Activated T-cell treated with anti-CD3 and anti-CD28 coated beads for 4 hours (primary cell): ENCODE results near the gene CEP128.

Experiments
- DNase-seq: peaks from one replicate; pipeline ENCODE4 v3.0.0-alpha.2; 2020

The CEP128 gene

GRCh38 chr14:80868260-80868659 lies 73.3 kb downstream of the CEP128 start:
- DNase-seq: no peak

- DNase-seq: no peak
Observed at GRCh38 chr14:80867798-80868197, 73.7 kb downstream of the CEP128 start.

- DNase-seq: no peak
Observed at GRCh38 chr14:80867091-80867490, 74.4 kb downstream of the CEP128 start.

GRCh38 chr14:80865565-80865964 lies 76.0 kb downstream of the CEP128 start:
- no peak for DNase-seq

GRCh38 chr14:80862983-80863382 lies 78.6 kb downstream of the CEP128 start:
- DNase-seq: no peak

GRCh38 chr14:80862541-80862940 lies 79.0 kb downstream of the CEP128 start:
- DNase-seq: no peak

- DNase-seq: no peak
Observed at GRCh38 chr14:80850197-80850814, 91.2 kb downstream of the CEP128 start.

GRCh38 chr14:80847070-80847469 lies 94.5 kb downstream of the CEP128 start:
- DNase-seq: no peak

GRCh38 chr14:80845856-80846255 lies 95.7 kb downstream of the CEP128 start:
- no peak for DNase-seq

- DNase-seq: no peak
Observed at GRCh38 chr14:80844872-80845271, 96.7 kb downstream of the CEP128 start.

GRCh38 chr14:80839743-80840142 lies 101.8 kb downstream of the CEP128 start:
- DNase-seq: no peak

- no peak for DNase-seq
Observed at GRCh38 chr14:80809663-80810062, 131.9 kb downstream of the CEP128 start.

GRCh38 chr14:80805136-80805535 lies 136.4 kb downstream of the CEP128 start:
- no peak for DNase-seq

- DNase-seq: no peak
Observed at GRCh38 chr14:80798878-80799277, 142.7 kb downstream of the CEP128 start.

GRCh38 chr14:80798211-80798610 lies 143.3 kb downstream of the CEP128 start:
- no peak for DNase-seq

GRCh38 chr14:80792771-80793170 lies 148.8 kb downstream of the CEP128 start:
- DNase-seq: no peak

GRCh38 chr14:80787876-80788275 lies 153.7 kb downstream of the CEP128 start:
- DNase-seq: no peak

- DNase-seq: no peak
Observed at GRCh38 chr14:80784820-80785219, 156.7 kb downstream of the CEP128 start.

- no peak for DNase-seq
Observed at GRCh38 chr14:80781972-80782367, 159.6 kb downstream of the CEP128 start.

GRCh38 chr14:80780500-80780899 lies 161.0 kb downstream of the CEP128 start:
- DNase-seq: no peak

GRCh38 chr14:80776657-80777056 lies 164.9 kb downstream of the CEP128 start:
- no peak for DNase-seq

- no peak for DNase-seq
Observed at GRCh38 chr14:80776186-80776585, 165.4 kb downstream of the CEP128 start.

- DNase-seq: no peak
Observed at GRCh38 chr14:80772504-80772903, 169.0 kb downstream of the CEP128 start.

GRCh38 chr14:80771201-80771600 lies 170.3 kb downstream of the CEP128 start:
- no peak for DNase-seq

- no peak for DNase-seq
Observed at GRCh38 chr14:80770114-80770908, 171.2 kb downstream of the CEP128 start.
